AG04450 (cell line): ENCODE data around the gene TRAIP. TPM values are rescaled to one million over a fixed set of nuclear protein-coding genes. Genes with fewer than 3 reads are reported as not detected.

Source experiments
- CTCF ChIA-PET: fragments of 300-600, 350-600 bp; formaldehyde crosslinking; extraction: SDS; loops from one replicate; lab custom pipeline; 2022; ENCODE audit warnings: antibody characterized with exemption, inconsistent platforms; lab: Charles Lee
- POLR2A ChIA-PET: fragments of 350-600 bp; formaldehyde crosslinking; extraction: SDS; loops from one replicate; lab custom pipeline; 2021; ENCODE audit warnings: antibody characterized with exemption, inconsistent platforms; lab: Yijun Ruan, JAX
- DNase-seq: peaks from one replicate; pipeline ENCODE4 v3.0.0-alpha.2; 2011; ENCODE audit warnings: low read depth, low spot score
- H3K27ac ChIP-seq: one replicate; pipeline ENCODE4 v1.5.1; 2012; ENCODE audit warnings: low read depth, low read length, control low read depth
- H3K27me3 ChIP-seq: one replicate; pipeline ENCODE4 v1.6.0; 2012; ENCODE audit warnings: low read length; ENCODE audit not compliant: control insufficient read depth, insufficient read depth
- H3K4me3 ChIP-seq: 2 replicates; pipeline ENCODE4 v1.5.1; 2011; ENCODE audit warnings: mild to moderate bottlenecking, low read depth, low read length, control low read depth
- H3K9me3 ChIP-seq: 2 replicates; pipeline ENCODE4 v1.5.1; 2012; ENCODE audit warnings: low read length; ENCODE audit not compliant: control insufficient read depth, insufficient read depth
- CTCF ChIP-seq: IDR thresholded peaks from 2 replicates; pipeline ENCODE4 v1.5.1; 2011; ENCODE audit warnings: low read depth, low read length, control low read depth, inconsistent platforms
- polyA plus RNA-seq: library from polyadenylated mRNA; depleted of rRNA; stranded (reverse); fragments of >200 nt; gene quantifications from 2 replicates; pipeline ENCODE4 v1.2.3, GENCODE V29; 2011

Gene TRAIP
- polyA plus RNA-seq, 1 experiment: 1.7 TPM

GRCh38 chr3:49882166-49882565 lies 25.8 kb upstream of the TRAIP start:
- DNase-seq: peak; percentile 21
- no peak overlapping the region for H3K4me3 ChIP-seq
- no peaks in the 10 kb centered on the region for H3K9me3 ChIP-seq
- ChIA-PET CTCF (interaction anchor here (1.3 kb wide), 1 partner anchor 43 kb away, joined by 6 read pairs; no protein-coding TSS in a partner anchor), POLR2A (interaction anchor here (0.5 to 1.3 kb wide), 3 partner anchors 25 to 145 kb away, joined by 3 to 7 read pairs (median 4); partner anchors contain the start of gene RBM6)
- no peak overlapping the region for H3K27ac ChIP-seq
- no peak for TF ChIP-seq CTCF
- H3K27me3 ChIP-seq: peaks cover 29% of the 10 kb centered on the region

DNA sequence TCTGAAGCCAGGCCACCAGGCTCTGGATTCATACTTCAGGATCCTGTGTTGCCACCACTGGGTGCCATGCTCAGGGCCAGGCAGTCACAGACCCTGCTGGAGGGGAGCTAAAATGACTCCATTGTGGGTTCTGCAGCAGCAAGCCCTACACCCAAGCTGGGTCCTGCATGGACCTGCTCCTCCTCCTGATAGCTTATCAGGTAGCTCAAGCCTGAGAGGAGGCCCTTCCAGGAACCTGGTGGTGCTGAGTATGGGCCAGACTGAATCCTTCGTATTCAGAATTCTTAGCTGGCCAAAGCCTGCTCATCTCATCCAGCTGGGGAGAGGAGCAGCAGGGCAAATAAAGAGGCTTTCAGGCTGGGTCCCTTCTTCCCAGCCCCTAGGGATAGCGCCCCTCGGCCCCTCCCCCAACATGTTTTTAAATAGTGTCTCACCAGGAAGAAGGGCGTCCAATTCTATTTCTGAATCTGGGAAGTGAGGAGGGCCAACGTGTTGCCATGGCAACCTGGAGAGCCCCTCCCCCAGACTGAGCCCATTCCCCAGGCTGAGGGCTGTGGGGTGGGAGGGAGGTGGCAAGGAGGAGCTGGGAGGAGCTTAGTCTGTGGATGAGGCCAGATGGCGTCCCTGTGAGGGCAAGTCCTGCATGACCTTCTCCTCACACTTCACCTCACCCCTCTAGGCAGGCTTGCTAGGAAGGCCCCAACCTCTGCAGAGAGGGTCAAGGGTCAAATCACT lies 24.4 kb upstream of the TRAIP start:
- Histone ChIP-seq H3K27me3 (peaks cover 30% of the 10 kb centered on the region), H3K9me3 (no peaks in the 10 kb centered on the region), H3K27ac (no peak overlapping the region), H3K4me3 (no peak overlapping the region)
- ChIA-PET CTCF (no interaction called here), POLR2A (interaction anchor here (0.6 kb wide), 1 partner anchor 402 kb away, joined by 3 read pairs; no protein-coding TSS in a partner anchor)
- no peak for TF ChIP-seq CTCF
- DNase-seq: no peak

DNA sequence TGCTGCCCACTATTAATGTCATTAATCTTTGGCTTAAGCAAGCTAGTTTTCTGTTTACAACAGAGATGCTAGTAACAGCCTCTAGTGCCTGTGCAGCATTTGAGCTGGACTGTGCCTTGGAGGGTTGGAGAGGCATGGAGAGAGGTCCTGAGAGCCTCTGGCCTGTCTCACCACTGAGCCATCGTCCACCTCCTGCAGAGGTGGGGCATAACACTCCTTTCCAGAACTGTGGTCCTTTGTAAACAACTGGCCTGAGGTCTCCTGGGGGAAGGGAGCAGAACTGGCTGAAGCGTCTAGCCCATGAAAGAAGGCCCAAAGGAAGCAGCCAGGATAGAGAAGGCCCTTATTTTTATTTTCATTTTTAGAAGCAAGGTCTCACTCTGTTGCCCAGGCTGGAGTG lies 23.4 kb upstream of the TRAIP start:
- Histone ChIP-seq H3K27ac (no peak overlapping the region), H3K27me3 (peaks cover 30% of the 10 kb centered on the region), H3K9me3 (no peaks in the 10 kb centered on the region), H3K4me3 (no peak overlapping the region)
- DNase-seq: no peak
- ChIA-PET CTCF (no interaction called here), POLR2A (no interaction called here)
- TF ChIP-seq CTCF: no peak

DNA sequence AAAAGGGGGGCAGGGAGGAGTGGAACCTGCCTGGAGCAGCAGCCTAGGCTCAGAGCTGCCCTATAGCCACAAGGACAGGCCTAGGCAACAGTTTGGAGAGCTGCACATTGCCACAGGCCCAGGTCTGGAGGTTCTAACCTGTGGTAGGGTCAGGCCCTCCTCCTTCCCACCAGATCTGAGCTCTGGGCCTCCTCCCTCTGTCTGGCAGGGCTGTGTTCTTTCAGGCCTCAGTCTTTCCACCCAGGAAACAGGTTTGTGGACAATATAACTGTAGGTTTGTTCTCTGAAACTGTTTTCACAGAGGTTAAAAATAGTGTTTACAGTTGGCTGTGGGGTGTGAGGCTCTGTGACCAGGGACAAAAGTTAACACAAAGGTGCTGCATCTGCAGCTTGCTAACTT lies 22.3 kb upstream of the TRAIP start:
- no peak for DNase-seq
- Histone ChIP-seq H3K27me3 (peaks cover 34% of the 10 kb centered on the region), H3K9me3 (no peaks in the 10 kb centered on the region), H3K27ac (no peak overlapping the region), H3K4me3 (no peak overlapping the region)
- CTCF ChIA-PET: no interaction called here
- POLR2A ChIA-PET: no interaction called here
- TF ChIP-seq CTCF: no peak

- no peak overlapping the region for H3K4me3 ChIP-seq
- ChIA-PET POLR2A (no interaction called here), CTCF (no interaction called here)
- no peaks in the 10 kb centered on the region for H3K9me3 ChIP-seq
- no peak for DNase-seq
- H3K27me3 ChIP-seq: peaks cover 33% of the 10 kb centered on the region
- no peak overlapping the region for H3K27ac ChIP-seq
- no peak for TF ChIP-seq CTCF
These were observed 21.4 kb upstream of the TRAIP start for GRCh38 chr3:49877716-49878115.
